GM12874 (cell line): ENCODE data around the gene BMP2K.

ENCODE experiments used
- CTCF ChIP-seq: IDR thresholded peaks from 2 replicates; pipeline ENCODE4 v1.5.1; 2011; ENCODE audit warnings: low read depth, mild to moderate bottlenecking, control low read depth, low read length, moderate library complexity; ENCODE audit not compliant: insufficient read depth

The BMP2K gene

GRCh38 chr4:78811034-78811433 is 34.9 kb downstream of the BMP2K start:
- no peak for TF ChIP-seq CTCF

DNA sequence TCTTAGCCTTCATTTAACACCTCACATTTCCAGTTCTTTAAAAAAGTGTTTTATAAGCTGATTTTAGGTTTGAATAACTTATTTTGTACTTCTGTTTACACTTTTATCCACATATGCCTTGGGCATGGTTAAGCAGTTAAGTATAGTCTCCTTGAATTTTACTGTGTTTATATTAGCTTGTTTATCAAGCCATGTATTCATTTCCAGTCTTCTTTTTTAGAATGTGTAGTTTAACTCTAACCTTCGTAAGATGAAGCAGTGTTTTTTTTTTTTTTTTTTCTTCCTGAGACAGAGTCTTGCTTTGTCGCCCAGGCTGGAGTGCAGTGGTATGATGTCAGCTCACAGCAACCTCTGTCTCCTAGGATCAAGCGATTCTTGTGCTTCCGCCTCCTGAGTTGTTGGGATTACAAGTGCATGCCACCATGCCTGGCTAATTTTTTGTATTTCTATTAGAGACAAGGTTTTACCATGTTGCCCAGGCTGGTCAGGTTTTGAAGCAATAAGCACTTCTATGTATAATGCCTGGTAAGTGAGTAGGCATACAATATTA is 42.5 kb downstream of the BMP2K start:
- no peak for TF ChIP-seq CTCF

DNA sequence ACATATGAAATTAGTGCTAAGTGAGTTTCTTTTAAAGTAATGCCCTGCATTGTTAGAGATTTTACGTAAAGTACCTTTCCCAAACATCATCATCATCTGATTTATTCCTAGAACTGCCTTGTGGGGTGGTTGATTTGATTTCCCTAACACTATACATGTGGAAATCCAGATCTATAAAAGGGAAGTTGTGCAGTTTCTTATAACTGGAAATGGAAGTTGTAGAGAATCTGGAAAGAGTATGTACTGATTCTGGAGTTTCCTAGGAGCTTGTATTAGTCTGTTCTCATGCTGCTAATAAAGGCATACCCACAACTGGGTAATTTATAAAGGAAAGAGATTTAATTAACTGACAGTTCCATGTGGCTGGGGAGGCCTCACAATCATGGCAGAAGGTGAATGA is 47.9 kb downstream of the BMP2K start:
- TF ChIP-seq CTCF: no peak

DNA sequence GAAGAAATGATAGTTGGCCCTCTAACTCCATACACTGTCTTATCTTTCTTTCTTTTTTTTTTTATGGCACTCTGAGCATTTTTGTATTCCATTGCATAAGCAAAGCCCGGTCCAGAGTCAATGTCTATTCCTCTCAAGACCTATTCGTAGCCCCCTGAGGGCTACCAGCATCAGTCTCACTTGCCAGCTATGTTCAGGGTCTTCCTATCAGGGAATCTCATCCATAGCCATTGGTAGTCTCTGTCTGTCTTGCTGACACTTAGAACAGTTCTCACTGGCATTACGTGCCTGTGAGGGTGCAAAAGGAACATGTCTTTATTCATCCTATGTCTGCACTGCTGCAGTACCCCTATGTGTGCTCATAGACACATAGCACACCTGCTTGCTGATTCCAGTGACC is 51.0 kb downstream of the BMP2K start:
- no peak for TF ChIP-seq CTCF

- TF ChIP-seq CTCF: no peak
Observed at GRCh38 chr4:78829296-78829695, 53.1 kb downstream of the BMP2K start.

GRCh38 chr4:78845472-78845871 is 69.3 kb downstream of the BMP2K start:
- no peak for TF ChIP-seq CTCF

DNA sequence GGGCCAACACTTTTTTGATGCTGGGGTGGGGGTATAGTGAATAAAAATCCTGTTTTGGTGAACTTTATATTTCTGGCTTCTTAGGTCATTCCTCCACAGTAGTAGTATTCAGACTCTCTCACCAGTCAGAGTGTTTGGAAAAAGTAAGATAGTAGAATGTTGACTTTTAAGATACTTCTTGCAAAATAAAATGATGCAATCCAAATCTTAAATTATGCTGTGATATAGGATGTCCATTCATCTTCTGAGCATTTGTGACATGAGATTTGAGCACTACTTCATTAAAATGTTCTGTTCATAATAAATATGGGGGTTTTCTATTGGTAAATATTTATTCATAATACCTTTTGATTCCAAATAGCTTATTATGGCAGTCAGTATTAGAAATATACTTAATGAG is 70.1 kb downstream of the BMP2K start:
- no peak for TF ChIP-seq CTCF
